PFSK-1 (cell line): ENCODE measurements around the gene RPN1.

Experiments used
- POLR2AphosphoS5 ChIP-seq: IDR thresholded peaks from 2 replicates; pipeline ENCODE4 v1.6.1; 2012; ENCODE audit warnings: low read depth, mild to moderate bottlenecking, control low read depth, low read length, moderate library complexity
- SIN3A ChIP-seq: IDR thresholded peaks from 2 replicates; pipeline ENCODE4 v1.6.1; 2012; ENCODE audit warnings: mild to moderate bottlenecking, low read length, moderate library complexity, borderline replicate concordance; ENCODE audit not compliant: insufficient read depth
- TAF1 ChIP-seq: IDR thresholded peaks from 2 replicates; pipeline ENCODE4 v1.6.1; 2012; ENCODE audit warnings: low read length, control low read depth, borderline replicate concordance; ENCODE audit not compliant: insufficient read depth

DNA sequence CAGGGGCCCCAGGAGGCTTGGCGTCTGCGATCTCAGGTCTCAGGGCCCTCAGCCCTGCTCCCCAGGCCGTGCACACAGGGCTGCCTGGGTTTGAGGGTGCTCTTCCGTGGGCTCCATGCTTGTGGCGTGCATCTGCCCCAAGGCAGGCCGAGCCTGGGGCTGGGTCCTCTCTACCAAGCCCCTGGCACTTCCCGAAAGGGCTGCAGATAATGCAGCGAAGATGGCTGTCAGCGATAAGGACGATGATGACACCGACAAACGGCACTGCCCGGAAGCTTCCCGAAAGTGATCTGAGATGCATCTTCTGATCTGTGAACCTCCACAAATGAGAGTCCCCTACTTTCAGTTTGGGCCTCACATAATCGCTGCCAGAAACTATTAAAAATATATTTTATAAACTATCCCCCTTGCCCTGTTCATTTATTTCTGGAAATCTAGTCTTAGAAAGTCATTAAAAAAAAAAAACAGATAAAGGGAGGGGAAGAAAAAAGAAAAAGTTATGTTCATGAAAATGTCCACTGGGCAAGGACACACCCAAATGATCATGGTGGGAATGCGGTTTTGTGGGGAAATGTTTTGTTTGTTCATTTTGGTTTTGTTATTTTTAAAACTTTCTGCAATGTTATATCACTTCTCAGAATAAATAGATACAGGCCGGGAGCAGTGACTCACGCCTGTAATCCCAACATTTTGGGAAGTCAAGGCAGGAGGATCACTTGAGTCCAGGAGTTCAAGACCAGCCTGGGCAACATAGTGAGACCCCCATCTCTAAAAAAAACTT lies 51.5 kb downstream of the RPN1 start:
- no peak for TF ChIP-seq POLR2AphosphoS5
- TF ChIP-seq SIN3A, result no peak
- TF ChIP-seq TAF1, result no peak
